Measurements from ENCODE around the gene OR52B2. TPM values are rescaled to one million over a fixed set of nuclear protein-coding genes. Genes with fewer than 3 reads are reported as not detected.

The OR52B2 gene
- total and polyA plus RNA-seq, 2 experiments from 2014 or later, result not detected

GRCh38 chr11:6204706-6205105, 34.6 kb upstream of the OR52B2 start (continued):
- TF ChIP-seq REST (IDR thresholded peaks at IDR 0.05; ENCODE audit: unreplicated experiment) (no peak), EZH2 (IDR thresholded peaks at IDR 0.05; ENCODE audit: low read depth, unreplicated experiment) (no peak), ZNF114 (CRISPR knock-in tag; IDR thresholded peaks at IDR 0.05) (no peak), JUNB (IDR thresholded peaks at IDR 0.05; ENCODE audit: unreplicated experiment) (no peak), CTCF (conservative IDR thresholded peaks at IDR 0.05; ENCODE audit: low read depth in 2 of 2) (no peak), POLR2AphosphoS5 (IDR thresholded peaks at IDR 0.05; ENCODE audit: low read depth) (no peak)
- TF ChIP-seq, protein P1, sequence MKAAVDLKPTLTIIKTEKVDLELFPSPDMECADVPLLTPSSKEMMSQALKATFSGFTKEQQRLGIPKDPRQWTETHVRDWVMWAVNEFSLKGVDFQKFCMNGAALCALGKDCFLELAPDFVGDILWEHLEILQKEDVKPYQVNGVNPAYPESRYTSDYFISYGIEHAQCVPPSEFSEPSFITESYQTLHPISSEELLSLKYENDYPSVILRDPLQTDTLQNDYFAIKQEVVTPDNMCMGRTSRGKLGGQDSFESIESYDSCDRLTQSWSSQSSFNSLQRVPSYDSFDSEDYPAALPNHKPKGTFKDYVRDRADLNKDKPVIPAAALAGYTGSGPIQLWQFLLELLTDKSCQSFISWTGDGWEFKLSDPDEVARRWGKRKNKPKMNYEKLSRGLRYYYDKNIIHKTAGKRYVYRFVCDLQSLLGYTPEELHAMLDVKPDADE (IDR thresholded peaks at IDR 0.05), result no peak

- Mint-ChIP-seq H3K4me3 (no peak overlapping the region), H3K27ac (no peak overlapping the region), H3K36me3 (ENCODE audit: low read depth) (no peaks in the 10 kb centered on the region), H3K9me3 (no peaks in the 10 kb centered on the region), H3K4me1 (peaks cover 8% of the 10 kb centered on the region), H3K27me3 (ENCODE audit: insufficient read depth, low read depth, poor library complexity) (peaks cover 2% of the 10 kb centered on the region)
- Histone ChIP-seq H3K4me2 (no peak overlapping the region), H3K27me3 (ENCODE audit: insufficient read depth) (no peaks in the 10 kb centered on the region), H3F3A (replicated peaks; ENCODE audit: low read depth) (no peaks in the 10 kb centered on the region), H3K79me2 (replicated peaks; ENCODE audit: insufficient read depth) (no peaks in the 10 kb centered on the region), H4K20me1 (replicated peaks; ENCODE audit: insufficient read depth) (peaks cover 5% of the 10 kb centered on the region; the same call in 1 of the 2 replicates), H3K4me1 (ENCODE audit: insufficient read depth) (peaks cover 7% of the 10 kb centered on the region; the same call in 1 of the 2 replicates), H3K27ac (ENCODE audit: low read depth) (no peak overlapping the region), H3K36me3 (ENCODE audit: insufficient read depth) (no peaks in the 10 kb centered on the region), H3K4me3 (no peak overlapping the region), H3K9me2 (ENCODE audit: insufficient read depth) (no peaks in the 10 kb centered on the region), H2AFZ (no peak overlapping the region)
- ATAC-seq (no peak), DNase-seq (ENCODE audit: low spot score) (no peak)
- TF ChIP-seq ZNF462 (CRISPR knock-in tag; IDR thresholded peaks at IDR 0.05) (no peak), EZH2 (IDR thresholded peaks at IDR 0.05; ENCODE audit: low read depth, unreplicated experiment) (no peak), ZNF114 (CRISPR knock-in tag; IDR thresholded peaks at IDR 0.05) (no peak), EZH2phosphoT487 (IDR thresholded peaks at IDR 0.05; ENCODE audit: unreplicated experiment) (no peak), POLR2AphosphoS5 (IDR thresholded peaks at IDR 0.05; ENCODE audit: low read depth) (no peak), NANOG (IDR thresholded peaks at IDR 0.05; ENCODE audit: borderline replicate concordance) (no peak)
Observed at GRCh38 chr11:6203327-6203726, 33.2 kb upstream of the OR52B2 start.
